GM21390 (cell line): Measurements from ENCODE around the gene LRRN3.

Experiments used
- ATAC-seq: cut with Tn5 transposase; IDR thresholded peaks from one replicate; pipeline ENCODE4 v1.9.1; 2021; ENCODE audit not compliant: unreplicated experiment

The LRRN3 gene

DNA sequence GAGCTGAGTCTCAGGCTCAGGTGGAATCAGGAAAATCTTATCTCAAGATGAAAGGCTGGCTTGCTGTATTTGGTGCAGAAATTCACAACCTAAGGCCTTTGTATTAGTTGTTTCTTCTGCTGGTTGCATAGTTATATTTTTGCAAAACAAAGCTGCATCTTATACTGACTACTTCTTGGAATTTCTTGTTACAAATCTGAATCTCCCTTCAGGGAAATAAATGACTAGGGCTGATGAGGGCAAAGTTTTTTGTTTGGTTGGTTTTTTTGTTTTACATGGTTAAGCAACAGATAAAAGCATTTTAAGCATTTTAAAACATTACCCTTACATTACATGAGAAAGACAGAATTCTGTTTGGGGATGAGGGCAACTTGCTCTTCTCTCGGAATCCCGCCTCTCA is 13.9 kb upstream of the LRRN3 start:
- ATAC-seq: no peak

DNA sequence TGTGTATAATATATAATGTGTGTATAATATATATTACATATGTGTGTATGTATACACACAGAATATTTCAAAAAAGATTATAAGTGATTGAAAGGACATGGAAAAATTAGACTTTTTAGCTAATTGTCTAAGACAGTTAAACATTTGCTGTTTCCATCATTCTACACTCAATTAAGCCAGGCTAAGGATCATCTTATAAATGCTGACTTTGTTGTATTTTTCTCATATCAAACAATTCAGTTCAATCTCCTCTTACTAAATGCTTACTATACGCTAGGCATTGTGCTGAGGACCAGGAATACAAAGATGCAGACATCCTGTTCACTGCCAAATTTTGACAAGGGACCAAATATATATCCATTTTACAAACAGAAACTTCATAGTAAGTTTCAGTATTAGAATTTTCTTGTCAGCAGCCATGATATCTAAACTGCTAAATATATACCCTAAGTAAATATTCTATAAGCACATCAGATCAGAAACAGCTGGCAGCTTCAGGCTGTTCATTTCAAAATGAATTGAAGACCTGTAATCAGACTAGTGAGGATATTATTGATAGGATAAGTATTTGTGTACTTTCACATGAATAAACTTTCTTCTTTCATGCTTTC is 10.3 kb upstream of the LRRN3 start:
- ATAC-seq: no peak

DNA sequence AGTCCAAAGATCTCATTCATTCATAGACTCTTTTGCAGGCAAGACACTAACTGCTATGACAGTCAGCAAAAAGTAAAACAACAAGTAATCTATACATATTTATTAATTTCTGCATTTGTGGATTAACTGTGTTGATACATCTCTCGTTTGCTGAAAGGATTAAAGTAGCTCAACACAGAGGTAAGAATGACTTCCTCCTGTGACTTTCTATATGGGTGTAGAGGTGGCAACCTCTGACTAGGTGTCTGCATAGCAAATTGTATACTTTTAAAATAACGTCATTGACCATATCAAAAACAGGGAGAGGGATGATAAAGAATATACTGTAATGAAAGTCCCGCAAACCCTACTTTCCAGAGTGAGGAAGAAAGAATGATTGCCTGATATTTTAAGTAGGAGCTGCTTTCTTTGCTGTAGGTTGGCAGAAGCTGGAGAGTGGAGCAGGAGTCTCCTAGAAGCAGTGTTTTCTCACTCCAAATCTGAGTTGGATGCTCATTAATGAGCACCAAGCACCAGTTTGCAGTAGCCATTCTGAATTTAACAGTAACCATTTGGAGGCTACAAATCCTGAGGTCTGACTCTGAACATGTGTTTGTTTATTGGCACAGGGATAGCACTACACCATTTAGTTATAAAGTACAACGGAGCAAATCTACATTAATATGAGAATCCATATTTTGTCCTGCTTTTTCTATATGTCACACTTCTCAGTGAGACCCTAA is 9.2 kb upstream of the LRRN3 start:
- no peak for ATAC-seq

DNA sequence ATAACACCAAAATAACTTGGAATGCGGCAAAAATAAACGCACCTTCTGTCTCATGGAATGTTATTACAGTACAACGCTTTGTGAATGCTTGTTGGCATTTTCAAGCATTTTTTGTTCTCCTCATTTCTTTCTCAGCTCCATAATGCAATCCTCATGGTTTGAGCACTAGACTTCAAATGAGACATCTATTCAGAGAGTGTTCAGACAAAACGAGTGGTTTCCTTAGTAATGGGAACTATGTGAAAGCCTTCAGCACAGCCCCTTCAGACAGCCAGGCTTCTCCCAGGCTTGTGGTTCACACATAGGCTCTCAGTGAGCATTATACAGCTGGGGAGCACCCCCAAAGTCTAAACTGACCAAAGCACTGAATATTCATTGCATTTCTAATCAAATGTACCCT is 8.6 kb upstream of the LRRN3 start:
- no peak for ATAC-seq

DNA sequence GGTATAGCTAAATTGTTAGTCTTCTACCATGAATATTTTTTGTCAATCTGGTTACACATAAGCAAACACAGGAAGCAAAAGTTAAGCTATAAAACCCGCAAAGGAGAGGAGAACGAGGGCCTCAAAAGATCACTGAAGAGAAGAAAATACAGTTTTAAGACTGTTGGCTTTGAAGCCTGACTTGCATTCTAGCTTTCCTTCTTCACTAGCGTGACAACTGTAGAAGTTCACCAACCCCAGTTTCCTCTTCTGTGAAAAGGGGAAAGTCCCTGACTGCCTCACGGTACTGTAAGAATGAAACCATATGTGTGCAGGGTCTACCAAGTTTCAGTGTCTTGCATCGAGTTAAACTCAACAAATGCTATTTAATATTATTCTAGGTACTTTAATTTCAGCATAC is 7.5 kb upstream of the LRRN3 start:
- peak; percentile 97 for ATAC-seq

DNA sequence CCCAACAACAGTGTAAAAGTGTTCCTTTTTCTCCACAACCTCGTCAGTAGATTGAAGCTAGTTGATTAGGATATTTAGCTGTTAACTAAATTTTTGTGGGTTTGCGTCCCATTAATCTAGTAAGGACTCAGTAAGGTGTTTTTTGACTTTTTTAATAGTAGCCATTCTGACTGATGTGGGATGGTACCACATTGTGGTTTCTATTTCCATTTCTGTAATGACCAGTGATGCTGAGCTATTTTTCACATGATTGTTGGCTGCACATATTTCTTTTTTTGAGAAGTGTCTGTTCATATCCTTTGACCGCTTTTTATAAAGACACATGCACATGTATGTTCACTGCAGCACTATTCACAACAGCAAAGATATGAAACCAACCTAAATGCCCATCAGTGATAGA is 5.6 kb upstream of the LRRN3 start:
- ATAC-seq: no peak

DNA sequence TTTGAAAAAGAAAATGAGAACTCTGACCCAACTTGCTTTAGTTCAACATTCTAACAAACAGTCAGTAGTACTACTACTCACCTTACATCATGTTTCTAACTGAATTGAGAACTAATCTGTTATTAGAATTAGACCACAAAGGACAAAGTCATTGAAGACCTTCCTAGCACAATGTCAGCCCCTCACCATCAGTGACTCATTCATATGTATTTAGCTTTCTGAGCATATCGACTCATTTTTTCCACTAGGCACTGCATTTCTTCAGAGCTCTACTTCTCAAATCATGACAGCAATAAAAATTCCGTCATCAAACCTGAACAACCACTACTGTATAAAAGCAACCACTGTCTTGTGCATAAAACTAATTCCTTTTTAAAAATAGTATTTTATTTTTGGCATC is 4.4 kb upstream of the LRRN3 start:
- no peak for ATAC-seq

DNA sequence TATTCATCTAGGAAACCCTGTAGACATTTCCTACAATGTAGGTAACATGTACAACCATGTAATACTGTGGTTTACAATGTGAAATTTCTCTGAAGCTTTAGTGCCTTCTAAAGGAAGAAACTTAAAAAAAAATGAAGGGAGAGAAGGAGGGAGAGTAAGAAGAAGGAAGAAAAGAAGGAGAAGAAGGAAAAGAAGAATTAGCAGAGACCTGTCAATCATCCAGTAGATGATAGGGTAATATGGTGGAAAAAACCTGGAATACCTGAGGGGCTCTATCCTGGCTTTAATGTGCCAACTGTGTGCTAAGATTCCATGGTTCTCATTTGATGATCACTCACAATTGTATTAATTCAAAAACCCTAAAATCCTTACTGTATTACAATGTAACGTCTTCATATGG is 2.6 kb upstream of the LRRN3 start:
- no peak for ATAC-seq

DNA sequence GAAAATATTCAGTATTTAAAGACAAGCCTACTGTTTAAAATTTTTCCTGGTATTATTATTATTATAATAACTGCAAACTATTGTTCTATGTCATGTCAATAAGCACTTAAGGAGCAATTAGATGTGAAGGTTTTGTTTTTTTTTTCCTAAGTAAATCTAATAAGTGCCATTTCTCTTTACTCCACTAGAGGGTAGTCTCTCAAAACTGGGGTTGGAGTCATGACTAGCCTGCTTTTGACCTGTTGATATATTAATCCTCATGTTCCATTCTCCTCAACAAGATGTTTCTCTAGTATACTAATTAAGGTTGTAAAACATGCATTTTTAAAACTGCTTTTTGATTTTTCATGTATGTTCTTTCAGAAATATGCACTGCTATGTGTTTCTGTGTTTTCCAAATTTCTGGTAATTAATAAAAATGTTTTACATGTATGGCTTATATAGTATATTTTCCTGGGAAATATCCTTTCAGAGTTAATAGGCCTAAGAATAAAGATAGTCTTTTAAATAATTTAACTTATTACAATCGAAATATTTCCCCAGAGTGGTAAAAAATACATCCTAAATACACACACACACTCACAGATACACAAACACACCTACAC is 1.0 kb upstream of the LRRN3 start:
- peak; percentile 46 for ATAC-seq

DNA sequence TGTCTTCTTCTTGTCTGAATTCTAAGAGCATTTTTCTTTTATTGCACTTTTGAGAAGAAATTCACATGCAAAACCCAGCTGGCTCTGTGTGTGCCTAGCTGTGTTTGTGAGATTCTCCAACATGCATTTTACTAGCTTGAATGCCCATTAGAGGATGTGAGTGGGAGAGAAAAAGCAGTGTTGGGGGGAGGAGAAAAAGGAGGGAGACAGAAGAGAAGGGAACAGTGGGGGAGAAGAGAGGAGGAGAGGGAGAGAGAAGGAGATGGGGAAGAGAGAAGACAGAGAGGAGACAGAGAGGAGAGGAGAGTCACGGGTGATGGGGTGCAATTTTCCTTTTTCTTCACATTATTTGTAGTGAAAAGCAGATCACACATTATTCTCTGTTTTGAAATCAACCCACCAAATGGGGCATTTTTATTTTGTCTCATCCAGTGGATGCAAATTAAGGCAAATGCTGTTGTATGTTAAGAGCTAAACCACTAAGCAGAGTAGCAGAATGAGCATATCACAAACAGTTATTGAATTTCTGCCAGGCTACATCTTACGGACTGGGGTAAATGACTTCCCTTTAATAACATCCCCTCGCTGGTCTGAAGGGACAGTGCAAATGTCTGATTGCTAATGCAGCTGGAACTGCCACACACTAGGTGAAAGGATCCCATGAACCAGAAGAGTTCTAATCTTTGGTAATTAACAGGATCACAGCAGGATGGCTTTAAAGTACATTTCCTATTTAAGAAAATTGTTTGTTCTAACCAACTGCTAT is 849 bp downstream of the LRRN3 start:
- ATAC-seq: no peak

DNA sequence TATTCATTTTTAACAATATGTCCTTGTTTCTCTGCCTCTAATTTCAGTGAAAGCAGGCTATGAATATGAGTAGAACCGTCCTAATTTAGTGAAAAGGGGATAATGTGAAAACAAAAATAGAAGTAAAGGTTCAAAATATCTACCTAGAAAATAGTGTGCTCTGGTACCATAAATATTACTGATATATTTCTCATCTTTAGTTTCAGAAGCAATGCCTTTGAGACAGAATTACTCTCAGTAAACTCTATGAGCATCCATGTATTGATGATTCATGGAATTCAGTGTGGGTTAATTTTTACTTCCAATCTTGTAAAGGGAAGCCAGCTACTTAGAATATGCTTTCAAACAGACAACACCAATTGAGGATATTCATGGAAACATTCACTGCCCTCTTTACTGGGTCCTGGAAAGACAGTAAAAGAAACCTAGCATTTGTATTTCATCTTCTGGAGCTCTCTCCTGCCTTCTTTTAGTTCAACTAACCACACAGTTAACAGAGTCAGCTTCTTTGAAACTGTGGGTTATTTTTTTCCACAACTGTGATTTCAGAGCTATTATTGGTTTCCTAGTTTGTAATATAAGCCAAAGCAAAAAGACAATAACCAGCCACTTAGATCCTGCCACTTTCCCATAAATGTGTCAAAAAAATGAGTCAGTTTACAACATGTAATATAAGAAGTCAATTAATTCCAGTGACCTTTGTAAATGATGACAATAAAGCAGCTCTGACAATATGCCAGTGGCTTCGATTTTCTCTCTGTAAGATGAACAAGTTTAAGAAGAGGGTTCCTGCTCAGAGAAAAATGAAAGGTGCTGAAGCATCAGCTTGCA is 1.7 kb downstream of the LRRN3 start:
- ATAC-seq: peak; percentile 46

DNA sequence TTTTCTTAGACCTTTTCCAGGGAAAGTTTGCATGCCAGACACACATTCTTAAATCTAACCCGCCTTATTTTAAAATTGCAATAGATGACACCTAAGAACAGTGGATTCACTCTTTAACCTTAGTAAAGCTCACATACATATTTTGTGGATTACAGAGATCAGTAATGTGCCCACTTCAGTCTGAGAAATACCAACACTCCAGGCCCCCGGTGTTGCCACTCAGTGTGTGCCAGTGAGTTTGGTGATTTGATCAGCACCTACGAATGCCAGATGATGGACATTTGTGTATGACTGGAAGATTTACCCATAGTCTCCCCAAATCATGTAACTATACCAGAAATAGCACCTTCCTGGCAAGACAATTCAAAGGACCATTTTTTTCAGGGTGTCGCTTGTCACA is 2.6 kb downstream of the LRRN3 start:
- no peak for ATAC-seq

DNA sequence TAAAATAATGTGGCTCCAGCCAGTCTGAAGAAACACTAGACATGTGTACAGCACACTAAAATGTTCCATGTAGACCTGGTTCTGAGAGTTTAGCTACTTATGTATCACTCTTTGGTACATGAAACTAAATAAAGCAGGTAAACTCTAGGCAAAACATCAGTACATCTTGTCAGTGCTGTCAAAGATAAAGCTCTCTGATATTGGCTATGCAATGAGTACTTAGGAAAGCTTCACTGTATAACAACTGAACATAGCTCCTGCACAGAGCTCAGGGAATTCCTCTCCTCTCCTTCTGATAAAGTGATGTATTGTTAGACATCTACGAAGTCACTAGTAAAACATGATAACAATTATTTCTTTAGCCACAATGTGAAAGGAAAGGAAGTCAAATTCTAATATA is 3.5 kb downstream of the LRRN3 start:
- ATAC-seq: no peak

DNA sequence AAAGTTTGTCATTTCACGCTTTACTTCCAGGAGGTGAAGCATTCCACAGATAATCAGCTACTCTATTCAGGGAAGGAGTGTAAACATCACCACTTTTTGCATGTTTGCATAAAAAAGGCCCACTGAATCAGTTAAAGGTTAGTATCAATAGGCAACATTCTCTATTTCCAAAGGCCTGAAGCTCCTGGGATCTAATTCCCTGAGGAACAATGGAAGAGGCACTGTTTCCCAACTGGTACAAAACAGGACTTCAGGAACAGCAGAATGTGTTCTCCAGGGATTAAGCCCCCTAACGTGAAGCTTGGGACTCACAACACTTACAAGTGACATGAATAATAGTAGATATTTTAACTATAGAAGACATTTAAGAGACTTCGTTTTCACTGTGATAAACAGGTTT is 6.1 kb downstream of the LRRN3 start:
- ATAC-seq: no peak

DNA sequence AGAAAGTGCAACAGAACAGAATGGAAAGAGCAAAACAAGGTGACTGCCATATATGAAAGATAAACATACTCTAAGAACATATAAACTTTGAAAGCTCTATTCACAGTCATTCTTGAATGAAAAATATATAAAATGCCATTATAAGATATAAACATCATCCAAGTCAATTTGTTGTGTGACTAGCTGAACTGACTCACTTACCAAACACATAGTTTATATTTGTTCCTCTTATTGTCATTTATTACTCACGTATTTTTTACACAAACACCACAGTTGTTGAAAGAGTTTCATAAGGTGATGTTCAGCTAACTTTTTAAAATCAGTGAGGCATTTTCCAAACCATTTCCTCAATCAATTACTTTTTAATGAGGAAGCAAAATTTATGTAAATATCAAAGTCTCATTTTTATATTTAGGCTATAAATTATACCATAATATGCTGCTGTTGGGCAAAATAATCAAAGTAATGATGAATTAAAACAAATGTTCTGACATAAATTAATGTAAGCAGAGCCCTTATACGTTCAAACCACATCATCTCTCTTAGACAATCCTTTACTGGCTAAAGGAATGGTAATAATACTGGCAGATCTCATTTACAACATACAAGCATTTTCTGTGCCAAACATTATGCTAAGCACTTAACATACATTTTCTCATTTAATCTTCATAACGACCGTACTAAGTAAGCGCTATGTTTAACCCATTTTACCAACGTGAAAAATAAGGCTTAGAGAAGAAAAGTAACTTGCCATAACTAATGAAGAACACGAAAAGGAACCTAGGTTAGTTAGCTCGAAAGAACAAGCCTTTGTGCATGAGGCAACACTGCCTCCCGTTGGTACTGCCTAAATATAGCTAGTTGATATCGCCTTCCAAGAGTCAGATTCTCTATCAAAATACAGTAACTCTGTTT is 7.3 kb downstream of the LRRN3 start:
- ATAC-seq: peak; percentile 76

DNA sequence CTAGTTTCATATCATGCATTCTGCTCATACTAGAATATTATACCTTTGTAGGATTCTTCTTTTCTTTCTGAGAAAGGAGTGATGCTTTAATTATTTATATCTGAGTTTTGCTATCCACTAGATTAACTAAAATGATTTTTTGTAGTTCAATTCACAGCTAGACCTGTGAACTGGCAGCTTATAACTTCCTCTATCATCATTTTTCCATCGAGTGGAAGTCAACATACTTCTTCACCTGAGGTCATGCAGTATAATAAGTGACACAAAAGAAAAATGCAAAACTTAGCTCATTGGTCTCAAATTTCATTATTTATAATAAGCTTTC is 8.0 kb downstream of the LRRN3 start:
- peak; percentile 4 for ATAC-seq

DNA sequence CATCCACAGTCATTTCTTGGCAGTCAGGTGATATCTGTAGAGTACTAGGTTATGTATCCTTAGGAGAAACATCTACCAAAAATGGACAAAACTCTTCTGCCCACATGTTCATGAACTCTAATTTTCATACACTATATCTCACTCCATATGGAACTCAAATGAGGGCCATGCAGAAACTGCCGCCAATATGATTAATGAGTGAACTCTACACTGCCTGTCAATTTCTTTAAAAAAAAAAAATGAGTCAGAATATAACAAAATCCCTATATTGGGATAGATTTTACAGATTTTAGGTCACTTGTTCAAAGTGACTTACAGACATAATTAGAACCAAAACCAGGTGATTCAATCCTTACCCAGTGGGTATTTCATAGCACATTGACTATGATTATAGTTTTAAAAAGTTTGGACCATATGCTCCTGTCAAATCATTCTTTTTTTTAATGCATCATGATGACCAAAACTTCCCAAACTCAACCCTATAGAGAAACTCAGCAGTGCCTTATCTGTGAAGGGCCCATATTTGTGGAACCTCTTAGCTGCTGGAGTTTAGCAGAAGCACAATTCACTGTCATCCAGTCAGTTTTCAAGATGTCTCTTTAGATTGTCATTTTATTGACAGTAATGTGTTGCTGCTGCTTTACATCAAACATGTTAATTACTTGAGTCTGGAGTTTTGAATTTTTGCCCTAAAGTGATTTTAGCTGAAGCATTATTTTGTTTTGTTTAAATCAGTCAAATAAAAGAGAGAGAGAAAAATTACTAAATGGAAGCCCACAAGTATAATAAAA is 11.1 kb downstream of the LRRN3 start:
- ATAC-seq: no peak

DNA sequence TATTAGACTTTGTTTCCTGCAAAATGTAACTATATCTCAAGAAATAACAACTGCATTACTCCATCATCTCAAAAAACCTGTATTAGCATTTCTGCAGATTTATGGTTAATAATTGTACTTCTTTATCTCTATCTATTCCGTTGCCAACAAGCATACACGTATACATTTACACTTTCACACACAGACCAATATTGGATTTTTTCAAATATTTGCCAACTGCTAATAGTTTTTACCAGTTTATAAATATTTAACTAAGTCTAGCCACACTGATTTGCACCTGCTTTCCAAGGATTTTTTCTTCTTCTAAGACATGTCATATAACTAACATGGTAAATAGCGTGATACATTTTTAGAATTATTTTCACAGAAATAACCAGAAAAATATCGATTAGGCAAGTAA is 12.2 kb downstream of the LRRN3 start:
- no peak for ATAC-seq

DNA sequence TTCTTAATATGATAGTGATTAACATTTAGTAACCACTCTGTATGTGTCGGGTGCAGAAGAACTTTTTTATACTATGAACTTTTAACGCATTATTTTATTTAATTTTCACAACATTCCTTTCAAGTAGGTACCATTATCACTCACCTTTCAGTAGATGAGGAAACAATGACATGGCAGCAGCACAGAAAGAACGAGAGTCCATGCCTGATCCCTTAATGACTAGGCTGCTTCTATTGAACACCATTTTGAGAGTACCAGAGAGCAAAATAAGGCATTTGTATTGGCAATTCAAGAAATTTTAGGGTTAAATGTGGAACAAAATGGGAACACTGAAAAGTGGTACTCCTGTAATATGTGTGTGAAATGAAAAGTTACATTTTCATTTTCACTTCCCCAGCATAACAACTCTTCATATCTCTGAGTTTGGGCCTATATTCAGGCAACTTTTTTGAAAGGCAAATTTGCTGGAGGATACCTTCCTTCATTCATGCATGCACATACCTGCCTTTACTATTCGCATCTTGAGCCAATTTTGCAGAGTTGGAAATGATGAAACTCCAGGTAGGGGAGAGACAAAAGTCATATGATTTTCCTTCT is 12.8 kb downstream of the LRRN3 start:
- peak; percentile 72 for ATAC-seq
